ENCODE results near the gene NPTX2.

The NPTX2 gene

GRCh38 chr7:98674881-98675280 lies 57.8 kb downstream of the NPTX2 start:
- no peak for DNase-seq (ENCODE audit: insufficient read length, low spot score)
- no peak for FAIRE-seq
- no peak for TF ChIP-seq POLR2A (IDR thresholded peaks at IDR 0.05; ENCODE audit: low read depth, low read length)

GRCh38 chr7:98678215-98678614 lies 61.1 kb downstream of the NPTX2 start:
- FAIRE-seq (no peak), DNase-seq (ENCODE audit: insufficient read length, low spot score) (no peak)
- no peak for TF ChIP-seq POLR2A (IDR thresholded peaks at IDR 0.05; ENCODE audit: low read depth, low read length)

Measured in H54 (cell line).